Erythroblast (primary cell): ENCODE measurements around the gene FNDC8.

Source experiments
- GATA1 ChIP-seq: IDR thresholded peaks from 2 replicates; pipeline ENCODE4 v1.6.1; 2011; ENCODE audit warnings: low read depth, mild to moderate bottlenecking, control low read depth, low read length, moderate library complexity
- POLR2A ChIP-seq: IDR thresholded peaks from 2 replicates; pipeline ENCODE4 v1.6.1; 2011; ENCODE audit warnings: mild to moderate bottlenecking, low read length

GRCh38 chr17:35086931-35087573 is 34.4 kb upstream of the FNDC8 start:
- TF ChIP-seq POLR2A (no peak), GATA1 (no peak)
